K562 (cell line): Measurements from ENCODE around the gene RLN1. TPM values are rescaled to one million over a fixed set of nuclear protein-coding genes. Genes with fewer than 3 reads are reported as not detected.

Experiments
- ATAC-seq: fragments of 200-7000 bp; cut with Tn5 transposase; 3 replicates; pipeline ENCODE4 v1.9.1; 2020; ENCODE audit warnings: moderate library complexity
- BruUV-seq: library from RNA; stranded (reverse); fragments of 400-500 nt; replicated peaks from 2 replicates; lab custom pipeline; 2021; lab: Mats Ljungman, UMichigan
- CTCF ChIA-PET: fragments of 300-600 bp; formaldehyde crosslinking; extraction: SDS; loops from one replicate; lab custom pipeline; 2021; ENCODE audit warnings: low intra/inter-chr PET ratio; lab: Yijun Ruan, JAX
- POLR2A ChIA-PET: fragments of 300-600, 350-650 bp; sonication (Branson Sonifier 250); formaldehyde crosslinking; extraction: SDS; loops from one replicate; lab custom pipeline; 2021; ENCODE audit warnings: antibody characterized with exemption, inconsistent platforms; lab: Yijun Ruan, JAX
- DNase-seq, 4 experiments: peaks; one replicate each; pipeline versions ENCODE4 v3.0.0 to v3.0.0-alpha.2; 2011 to 2018; ENCODE audit warnings: low spot score in 3 of 4, mixed read lengths in 3 of 4; ENCODE audit errors: extremely low read depth in 1 of 4
- FAIRE-seq: peaks from 2 replicates; lab custom pipeline; 2011; peaks lifted over from hg19 to GRCh38; lab: Jason Lieb, UNC
- H2AFZ ChIP-seq: 2 replicates; pipeline ENCODE4 v1.6.0; 2011; ENCODE audit warnings: low read depth, low read length, control low read depth, inconsistent platforms
- H3K27ac ChIP-seq: fragments of 200-600 bp; 3 replicates; pipeline ENCODE4 v1.8.0; 2011; ENCODE audit warnings: low read depth, mild to moderate bottlenecking, control low read depth, inconsistent platforms, low read length, moderate library complexity, mixed read lengths; ENCODE audit errors: extremely low read depth
- H3K27me3 ChIP-seq, 2 experiments: fragments of 300-600 bp in 1 of 2; 2 replicates in 1 of 2; 3 replicates in 1 of 2; pipeline versions ENCODE4 v1.6.0 to v1.8.0; 2011; ENCODE audit warnings: inconsistent platforms in 2 of 2, low read length in 2 of 2, mild to moderate bottlenecking in 1 of 2, mixed read lengths in 1 of 2, moderate library complexity in 1 of 2; ENCODE audit not compliant: control insufficient read depth in 2 of 2, insufficient read depth in 2 of 2
- H3K36me3 ChIP-seq: fragments of 300-600 bp; 3 replicates; pipeline ENCODE4 v1.8.0; 2011; ENCODE audit warnings: mild to moderate bottlenecking, low read length, inconsistent platforms; ENCODE audit not compliant: control insufficient read depth, insufficient read depth
- H3K4me1 ChIP-seq, 2 experiments: fragments of 200-600 bp in 1 of 2; replicated peaks in 1 of 2; 2 replicates in 1 of 2; 3 replicates in 1 of 2; pipeline versions ENCODE4 v1.5.1 to v1.8.0; 2011; ENCODE audit warnings: inconsistent platforms in 2 of 2, low read length in 2 of 2, mild to moderate bottlenecking in 1 of 2, mixed read lengths in 1 of 2, moderate library complexity in 1 of 2; ENCODE audit not compliant: control insufficient read depth in 2 of 2, insufficient read depth in 2 of 2
- H3K4me2 ChIP-seq: 2 replicates; pipeline ENCODE4 v1.6.1; 2011; ENCODE audit warnings: low read length, control low read depth, inconsistent platforms, mixed read lengths; ENCODE audit not compliant: insufficient read depth
- H3K4me3 ChIP-seq: fragments of 200-600 bp; sonication (generic), shearing (Covaris generic); 2 replicates; pipeline ENCODE4 v1.5.1; 2016; ENCODE audit warnings: control low read depth, inconsistent platforms
- H3K79me2 ChIP-seq: fragments of 200-600 bp; 3 replicates; pipeline ENCODE4 v1.8.0; 2011; ENCODE audit warnings: low read length, inconsistent platforms; ENCODE audit not compliant: control insufficient read depth, insufficient read depth
- H3K9ac ChIP-seq, 2 experiments: 2 replicates each; pipeline versions ENCODE4 v1.6.0 to v1.6.1; 2011; ENCODE audit warnings: low read depth in 2 of 2, low read length in 2 of 2, control low read depth in 1 of 2, inconsistent platforms in 1 of 2, mild to moderate bottlenecking in 1 of 2, mixed read lengths in 1 of 2; ENCODE audit not compliant: insufficient read depth in 1 of 2
- H3K9me1 ChIP-seq: one replicate; pipeline ENCODE4 v1.6.0; 2011; ENCODE audit warnings: inconsistent platforms, mild to moderate bottlenecking, low read length, moderate library complexity; ENCODE audit not compliant: control insufficient read depth, insufficient read depth
- H3K9me3 ChIP-seq: replicated peaks from 2 replicates; pipeline ENCODE4 v1.5.1; 2011; ENCODE audit warnings: low read depth, low read length, inconsistent platforms; ENCODE audit not compliant: control insufficient read depth, insufficient read depth
- H4K20me1 ChIP-seq: replicated peaks from 2 replicates; pipeline ENCODE4 v1.6.1; 2011; ENCODE audit warnings: low read length, inconsistent platforms, mixed read lengths; ENCODE audit not compliant: control insufficient read depth, insufficient read depth
- EZH2 ChIP-seq: IDR thresholded peaks from 2 replicates; pipeline ENCODE4 v1.6.1; 2012; ENCODE audit warnings: low read depth, mild to moderate bottlenecking, inconsistent platforms, low read length, borderline replicate concordance
- FOXK1 ChIP-seq: sonication (generic); formaldehyde crosslinking; IDR thresholded peaks from 2 replicates; pipeline ENCODE4 v1.8.0; 2022; ENCODE audit warnings: missing genetic modification reagents, mild to moderate bottlenecking, borderline replicate concordance
- GATAD2B ChIP-seq: fragments of 450-650 bp; IDR thresholded peaks from 2 replicates; pipeline ENCODE4 v1.6.1; 2017; ENCODE audit warnings: mild to moderate bottlenecking, borderline replicate concordance
- ILK ChIP-seq: fragments of 450-650 bp; IDR thresholded peaks from 2 replicates; pipeline ENCODE4 v1.6.1; 2016; ENCODE audit warnings: missing genetic modification characterization, low read depth, mild to moderate bottlenecking, missing compliant biosample characterization, moderate library complexity, borderline replicate concordance
- KAT8 ChIP-seq: fragments of 450-650 bp; IDR thresholded peaks from 2 replicates; pipeline ENCODE4 v1.6.1; 2016; ENCODE audit warnings: low read depth, mild to moderate bottlenecking
- LCOR ChIP-seq: sonication (generic); formaldehyde crosslinking; IDR thresholded peaks from 2 replicates; pipeline ENCODE4 v1.8.0; 2022; ENCODE audit warnings: mild to moderate bottlenecking, missing genetic modification reagents
- NCOA6 ChIP-seq: fragments of 450-650 bp; IDR thresholded peaks from 2 replicates; pipeline ENCODE4 v1.6.1; 2017; ENCODE audit warnings: mild to moderate bottlenecking
- NFIC ChIP-seq: fragments of 450-650 bp; IDR thresholded peaks from 2 replicates; pipeline ENCODE4 v1.6.1; 2017; ENCODE audit warnings: mild to moderate bottlenecking, inconsistent platforms
- NFXL1 ChIP-seq: fragments of 450-650 bp; formaldehyde crosslinking; IDR thresholded peaks from 2 replicates; pipeline ENCODE4 v1.4.0; 2021; ENCODE audit warnings: mild to moderate bottlenecking
- RBFOX2 ChIP-seq: fragments of 200-400 bp; formaldehyde crosslinking; IDR thresholded peaks from 2 replicates; pipeline ENCODE4 v1.6.1; 2017; ENCODE audit warnings: low read depth, mild to moderate bottlenecking, low read length, moderate library complexity
- SMARCE1 ChIP-seq: fragments of 450-650 bp; IDR thresholded peaks from 2 replicates; pipeline ENCODE4 v1.7.1; 2016; ENCODE audit warnings: mild to moderate bottlenecking
- TAF15 ChIP-seq: fragments of 200-400 bp; formaldehyde crosslinking; IDR thresholded peaks from 2 replicates; pipeline ENCODE4 v1.6.1; 2017; ENCODE audit warnings: mild to moderate bottlenecking, low read depth, low read length, moderate library complexity
- TCFL5 ChIP-seq: fragments of 250-450 bp; sonication (Bioruptor Pico); conservative IDR thresholded peaks from 2 replicates; pipeline ENCODE4 v1.6.1; 2021; ENCODE audit warnings: mild to moderate bottlenecking, moderate library complexity, matching md5 sums
- ZNF444 ChIP-seq: fragments of 250-450 bp; sonication (Bioruptor Pico); IDR thresholded peaks from 2 replicates; pipeline ENCODE4 v1.4.0; 2020; ENCODE audit warnings: mild to moderate bottlenecking, moderate library complexity
- ZNF584 ChIP-seq: fragments of 200-800 bp; sonication (Bioruptor generic); IDR thresholded peaks from 2 replicates; pipeline ENCODE4 v1.6.1; 2016; ENCODE audit warnings: low read depth, mild to moderate bottlenecking, missing genetic modification characterization, missing compliant biosample characterization
- ZNF76 ChIP-seq: fragments of 250-450 bp; sonication (Bioruptor Pico); IDR thresholded peaks from 2 replicates; pipeline ENCODE4 v1.4.0; 2020; ENCODE audit warnings: mild to moderate bottlenecking, moderate library complexity, borderline replicate concordance
- WGBS: fragments of 100-300 bp; shearing (Covaris generic); methylation state at CpG from one replicate; pipeline ENCODE4 v1.1.6; 2016; ENCODE audit warnings: low coverage, mixed read lengths; ENCODE audit not compliant: insufficient coverage; ENCODE audit errors: missing lambda C conversion rate; 5-methylcytosine and 5-hydroxymethylcytosine counted together
- in situ Hi-C: fragments of 300-500 bp; cut with MboI; formaldehyde crosslinking; loops from 4 replicates; pipeline ENCODE4 v1.15.0; 2018; ENCODE audit warnings: inconsistent platforms, mixed read lengths
- intact Hi-C: fragments of 100-400 bp; cut with micrococcal nuclease; formaldehyde crosslinking; loops from 2 replicates; pipeline ENCODE4 v1.14.2; 2022
- polyA plus RNA-seq, 8 experiments: library from polyadenylated mRNA; depleted of rRNA in 4 of 8; stranded (reverse) in 5 of 8; unstranded in 3 of 8; fragments of >200 nt; fragmentation: Nextera tagmentation in 2 of 8; fragmentation: Illumina TruSeq in 1 of 8; extraction: Ambion mirVana in 2 of 8; extraction: Trizol in 1 of 8; gene quantifications; 2 replicates each; pipeline versions ENCODE4 v1.2.1 to v1.2.3, GENCODE V29; 2011 to 2014; ENCODE audit warnings: inconsistent platforms in 1 of 8, missing spikeins in 1 of 8
- total RNA-seq, 7 experiments: library from RNA; depleted of rRNA in 6 of 7; stranded (reverse); fragments of >200 nt in 6 of 7; fragmentation: Illumina TruSeq in 2 of 7; extraction: Trizol in 2 of 7; gene quantifications; 2 replicates each; pipeline versions ENCODE4 v1.2.1 to v1.2.3, GENCODE V29; 2011 to 2021; ENCODE audit warnings: low replicate concordance in 1 of 7
- TF ChIP-seq, protein P1 (sequence below): fragments of 450-650 bp; IDR thresholded peaks from one replicate; pipeline ENCODE4 v1.6.1; 2018; ENCODE audit warnings: mild to moderate bottlenecking, moderate library complexity; ENCODE audit not compliant: partially characterized antibody
- TF ChIP-seq, protein P2 (sequence below): fragments of 250-450 bp; sonication (Bioruptor Pico); IDR thresholded peaks from 2 replicates; pipeline ENCODE4 v1.8.0; 2021; ENCODE audit warnings: moderate library complexity, mild to moderate bottlenecking, inconsistent platforms
- TF ChIP-seq, protein P3 (sequence below): sonication (generic); formaldehyde crosslinking; IDR thresholded peaks from 2 replicates; pipeline ENCODE4 v1.8.1; 2023; ENCODE audit warnings: mild to moderate bottlenecking, missing genetic modification reagents
- TF ChIP-seq, protein P4 (sequence below): fragments of 250-450 bp; sonication (Bioruptor Pico); IDR thresholded peaks from 2 replicates; pipeline ENCODE4 v1.8.0; 2022; ENCODE audit warnings: moderate library complexity, mild to moderate bottlenecking, inconsistent platforms

The RLN1 gene
- total and polyA plus RNA-seq, 9 of the 15 experiments (the other 6 are each of a cell fraction or from before 2014, with no cell fraction given), result not detected

DNA sequence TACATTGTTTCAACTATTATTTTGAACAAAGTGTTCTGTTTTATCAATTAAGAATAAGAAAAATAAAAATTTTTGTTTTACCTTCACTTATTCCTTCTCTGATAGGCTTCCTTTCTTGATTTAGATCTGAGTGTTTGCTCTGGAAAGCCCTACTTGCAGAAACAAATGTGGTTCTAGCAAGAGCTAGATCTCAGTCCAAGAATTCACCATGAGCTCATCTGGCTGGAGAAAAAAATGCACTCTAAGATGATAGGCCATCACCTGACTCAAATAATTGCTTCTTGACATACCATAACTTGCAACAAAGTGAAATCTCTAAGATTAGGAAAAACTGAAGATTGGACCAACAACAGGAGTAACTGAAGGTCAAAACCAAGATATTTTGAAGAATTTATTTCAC lies 28.8 kb downstream of the RLN1 start (continued):
- TF ChIP-seq, protein P1, sequence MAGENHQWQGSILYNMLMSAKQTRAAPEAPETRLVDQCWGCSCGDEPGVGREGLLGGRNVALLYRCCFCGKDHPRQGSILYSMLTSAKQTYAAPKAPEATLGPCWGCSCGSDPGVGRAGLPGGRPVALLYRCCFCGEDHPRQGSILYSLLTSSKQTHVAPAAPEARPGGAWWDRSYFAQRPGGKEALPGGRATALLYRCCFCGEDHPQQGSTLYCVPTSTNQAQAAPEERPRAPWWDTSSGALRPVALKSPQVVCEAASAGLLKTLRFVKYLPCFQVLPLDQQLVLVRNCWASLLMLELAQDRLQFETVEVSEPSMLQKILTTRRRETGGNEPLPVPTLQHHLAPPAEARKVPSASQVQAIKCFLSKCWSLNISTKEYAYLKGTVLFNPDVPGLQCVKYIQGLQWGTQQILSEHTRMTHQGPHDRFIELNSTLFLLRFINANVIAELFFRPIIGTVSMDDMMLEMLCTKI, result no peak
- TF ChIP-seq ZNF584 (CRISPR knock-in tag), result no peak
- no peak for TF ChIP-seq NCOA6
- TF ChIP-seq NFXL1, result no peak
- no peak for TF ChIP-seq ZNF76

DNA sequence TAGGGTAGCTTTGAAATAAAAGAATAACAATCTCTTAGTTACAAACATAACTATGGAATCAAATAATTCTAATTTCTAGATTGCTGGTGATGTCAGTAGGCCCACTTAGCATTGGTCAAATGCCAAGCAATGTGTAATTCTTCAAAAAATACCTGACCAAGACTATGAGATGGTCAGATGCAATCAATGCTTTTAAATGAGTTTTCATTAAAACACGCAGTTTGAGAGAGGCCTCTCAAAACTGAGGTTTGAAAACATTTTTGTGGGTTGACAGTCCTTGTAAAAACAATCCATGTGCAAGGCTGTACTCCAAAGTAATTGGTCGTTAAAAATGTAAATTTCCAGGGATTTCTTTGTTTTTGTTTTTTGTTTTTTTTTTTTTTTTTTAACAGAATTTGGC lies 33.9 kb downstream of the RLN1 start:
- H3K4me1 ChIP-seq, result no peaks in the 10 kb centered on the region; a peak in 1 of 5 replicates
- H3K79me2 ChIP-seq, result no peaks in the 10 kb centered on the region
- no peaks in the 10 kb centered on the region for H3K27me3 ChIP-seq
- POLR2A ChIA-PET, result no interaction called here
- no peak overlapping the region for H3K27ac ChIP-seq
- H3K4me3 ChIP-seq, result no peak overlapping the region
- H2AFZ ChIP-seq, result no peak overlapping the region
- H4K20me1 ChIP-seq, result no peaks in the 10 kb centered on the region
- BruUV-seq, result no TSS peak
- WGBS, result 0% methylated on average over 2 of the region's 2 CpGs
- intact Hi-C loops, result no loop called here
- H3K9me3 ChIP-seq, result no peaks in the 10 kb centered on the region
- no peak overlapping the region for H3K9ac ChIP-seq
- DNase-seq (no peak), ATAC-seq (no peak), FAIRE-seq (no peak)
- in situ Hi-C loops, result no loop called here
- no peaks in the 10 kb centered on the region for H3K9me1 ChIP-seq
- H3K36me3 ChIP-seq, result no peaks in the 10 kb centered on the region
- CTCF ChIA-PET, result no interaction called here
- no peak overlapping the region for H3K4me2 ChIP-seq
- TF ChIP-seq ILK (tag) (no peak), TAF15 (no peak), FOXK1 (no peak), NFIC (no peak), GATAD2B (no peak), TCFL5 (CRISPR knock-in tag) (no peak), KAT8 (no peak), ZNF444 (no peak), LCOR (no peak), SMARCE1 (no peak), EZH2 (no peak), RBFOX2 (no peak)
- TF ChIP-seq, protein P2, sequence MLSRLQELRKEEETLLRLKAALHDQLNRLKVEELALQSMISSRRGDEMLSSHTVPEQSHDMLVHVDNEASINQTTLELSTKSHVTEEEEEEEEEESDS (CRISPR knock-in tag), result no peak
- TF ChIP-seq, protein P3, sequence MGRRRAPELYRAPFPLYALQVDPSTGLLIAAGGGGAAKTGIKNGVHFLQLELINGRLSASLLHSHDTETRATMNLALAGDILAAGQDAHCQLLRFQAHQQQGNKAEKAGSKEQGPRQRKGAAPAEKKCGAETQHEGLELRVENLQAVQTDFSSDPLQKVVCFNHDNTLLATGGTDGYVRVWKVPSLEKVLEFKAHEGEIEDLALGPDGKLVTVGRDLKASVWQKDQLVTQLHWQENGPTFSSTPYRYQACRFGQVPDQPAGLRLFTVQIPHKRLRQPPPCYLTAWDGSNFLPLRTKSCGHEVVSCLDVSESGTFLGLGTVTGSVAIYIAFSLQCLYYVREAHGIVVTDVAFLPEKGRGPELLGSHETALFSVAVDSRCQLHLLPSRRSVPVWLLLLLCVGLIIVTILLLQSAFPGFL (CRISPR knock-in tag), result no peak
- TF ChIP-seq, protein P4, sequence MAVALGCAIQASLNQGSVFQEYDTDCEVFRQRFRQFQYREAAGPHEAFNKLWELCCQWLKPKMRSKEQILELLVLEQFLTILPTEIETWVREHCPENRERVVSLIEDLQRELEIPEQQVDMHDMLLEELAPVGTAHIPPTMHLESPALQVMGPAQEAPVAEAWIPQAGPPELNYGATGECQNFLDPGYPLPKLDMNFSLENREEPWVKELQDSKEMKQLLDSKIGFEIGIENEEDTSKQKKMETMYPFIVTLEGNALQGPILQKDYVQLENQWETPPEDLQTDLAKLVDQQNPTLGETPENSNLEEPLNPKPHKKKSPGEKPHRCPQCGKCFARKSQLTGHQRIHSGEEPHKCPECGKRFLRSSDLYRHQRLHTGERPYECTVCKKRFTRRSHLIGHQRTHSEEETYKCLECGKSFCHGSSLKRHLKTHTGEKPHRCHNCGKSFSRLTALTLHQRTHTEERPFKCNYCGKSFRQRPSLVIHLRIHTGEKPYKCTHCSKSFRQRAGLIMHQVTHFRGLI (CRISPR knock-in tag), result no peak
